Measurements from ENCODE around the gene ADCY2.

GRCh38 chr5:7395947-7396712 lies at the start of gene ADCY2:
- TF ChIP-seq CTCF (IDR thresholded peaks at IDR 0.05) (no peak), POLR2A (IDR thresholded peaks at IDR 0.05) (no peak), POLR2AphosphoS5 (IDR thresholded peaks at IDR 0.05; ENCODE audit: insufficient read depth in 1 of 2, low read depth in 1 of 2) (no peak)
